ENCODE measurements around the gene FBXO17.
"Not testable (repeated sequence)": the region's sequence is repeated elsewhere in the genome, so short reads cannot be mapped to it uniquely, and the experiment has no call there.

The FBXO17 gene

DNA sequence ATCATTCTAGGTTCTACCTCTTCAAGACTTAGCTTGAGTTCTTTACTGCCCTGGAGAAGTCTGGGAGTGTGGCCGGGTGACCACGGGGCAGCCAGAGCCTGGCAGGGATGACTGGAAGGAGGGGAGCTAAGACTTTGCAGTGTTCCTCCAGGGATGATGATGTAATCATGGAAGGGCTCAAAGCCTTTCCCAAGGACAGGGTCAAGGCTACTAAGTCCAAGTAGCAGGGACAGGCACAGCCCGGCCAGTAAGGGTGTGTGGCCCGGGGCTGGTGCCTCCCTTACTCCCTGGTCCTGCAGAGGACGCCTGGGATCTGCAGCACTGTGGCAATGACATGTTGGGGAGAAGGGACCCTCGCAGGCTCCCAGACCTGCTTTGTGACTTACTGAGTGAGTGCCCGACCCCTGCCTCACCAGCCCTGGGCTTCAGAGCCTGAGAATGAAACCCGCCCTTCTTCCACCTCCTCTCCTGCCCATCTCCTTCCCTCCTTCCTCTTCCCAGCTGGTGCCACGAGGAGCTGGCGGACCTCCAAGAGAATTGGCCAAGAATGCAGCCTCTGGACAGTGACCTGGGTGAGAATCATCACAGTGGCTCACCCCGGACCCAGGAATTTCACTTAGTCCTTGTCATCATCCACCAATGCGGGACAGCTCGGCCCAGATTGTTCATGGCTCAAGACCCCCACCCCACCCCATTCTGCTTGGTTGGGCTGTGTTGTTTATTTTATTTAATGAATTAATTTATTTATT lies 15.6 kb upstream of the FBXO17 start:
- H3K9ac ChIP-seq (ENCODE audit: low read depth, low read length) = no peak overlapping the region
- ATAC-seq (ENCODE audit: insufficient read depth, low read depth) (no peak), DNase-seq (no peak)
- no peaks in the 10 kb centered on the region for H3K4me1 ChIP-seq (ENCODE audit: insufficient read depth, low read length)
- H2AFZ ChIP-seq (ENCODE audit: low read depth, low read length) = no peak overlapping the region
- no peaks in the 10 kb centered on the region for H3K79me2 ChIP-seq (ENCODE audit: insufficient read depth, low read length)
- no peak overlapping the region for H3K4me2 ChIP-seq (ENCODE audit: insufficient read depth, low read length)
- H3K9me3 ChIP-seq (ENCODE audit: insufficient read depth, low read length, severe bottlenecking) = no peaks in the 10 kb centered on the region
- H4K20me1 ChIP-seq (ENCODE audit: insufficient read depth, low read length) = no peaks in the 10 kb centered on the region
- no peak for TF ChIP-seq EZH2 (IDR thresholded peaks at IDR 0.05; ENCODE audit: borderline replicate concordance, low read depth, low read length, severe bottlenecking)
- TF ChIP-seq, protein P1, sequence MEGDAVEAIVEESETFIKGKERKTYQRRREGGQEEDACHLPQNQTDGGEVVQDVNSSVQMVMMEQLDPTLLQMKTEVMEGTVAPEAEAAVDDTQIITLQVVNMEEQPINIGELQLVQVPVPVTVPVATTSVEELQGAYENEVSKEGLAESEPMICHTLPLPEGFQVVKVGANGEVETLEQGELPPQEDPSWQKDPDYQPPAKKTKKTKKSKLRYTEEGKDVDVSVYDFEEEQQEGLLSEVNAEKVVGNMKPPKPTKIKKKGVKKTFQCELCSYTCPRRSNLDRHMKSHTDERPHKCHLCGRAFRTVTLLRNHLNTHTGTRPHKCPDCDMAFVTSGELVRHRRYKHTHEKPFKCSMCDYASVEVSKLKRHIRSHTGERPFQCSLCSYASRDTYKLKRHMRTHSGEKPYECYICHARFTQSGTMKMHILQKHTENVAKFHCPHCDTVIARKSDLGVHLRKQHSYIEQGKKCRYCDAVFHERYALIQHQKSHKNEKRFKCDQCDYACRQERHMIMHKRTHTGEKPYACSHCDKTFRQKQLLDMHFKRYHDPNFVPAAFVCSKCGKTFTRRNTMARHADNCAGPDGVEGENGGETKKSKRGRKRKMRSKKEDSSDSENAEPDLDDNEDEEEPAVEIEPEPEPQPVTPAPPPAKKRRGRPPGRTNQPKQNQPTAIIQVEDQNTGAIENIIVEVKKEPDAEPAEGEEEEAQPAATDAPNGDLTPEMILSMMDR (IDR thresholded peaks at IDR 0.05; ENCODE audit: borderline replicate concordance, extremely low read depth, low read length, poor library complexity, severe bottlenecking) = no peak
- no peaks in the 10 kb centered on the region for H3K27me3 ChIP-seq (ENCODE audit: insufficient read depth, low read length, poor library complexity)
- no peaks in the 10 kb centered on the region for H3K36me3 ChIP-seq (ENCODE audit: insufficient read depth, low read length)
- H3K4me3 ChIP-seq (ENCODE audit: low read depth in 1 of 2, low read length in 2 of 2) = no peak overlapping the region
- no peak overlapping the region for H3K27ac ChIP-seq (ENCODE audit: low read length)

DNA sequence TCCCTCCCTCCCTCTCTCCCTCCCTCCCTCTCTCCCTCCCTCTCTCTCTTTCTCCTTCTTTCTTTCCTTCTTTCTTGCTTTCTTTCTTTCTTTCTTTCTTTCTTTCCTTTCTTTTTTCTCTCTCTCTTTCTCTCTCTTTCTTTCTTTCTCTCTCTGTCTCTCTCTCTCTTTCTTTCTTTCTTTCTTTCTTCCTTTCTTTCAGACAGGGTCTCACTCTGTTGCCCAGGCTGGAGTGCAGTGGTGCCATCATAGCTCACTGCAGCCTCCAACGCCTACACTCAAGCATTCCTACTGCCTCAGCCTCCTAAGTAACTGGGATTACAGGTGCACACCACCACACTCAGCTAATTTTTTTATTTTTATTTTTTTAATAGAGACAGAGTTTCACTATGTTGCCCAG lies 14.1 kb upstream of the FBXO17 start:
- H2AFZ ChIP-seq (ENCODE audit: low read depth, low read length); H3K9ac ChIP-seq (ENCODE audit: low read depth, low read length); H3K4me3 ChIP-seq (ENCODE audit: low read depth in 1 of 2, low read length in 2 of 2); H3K27me3 ChIP-seq (ENCODE audit: insufficient read depth, low read length, poor library complexity); H3K4me1 ChIP-seq (ENCODE audit: insufficient read depth, low read length); H3K79me2 ChIP-seq (ENCODE audit: insufficient read depth, low read length); H3K4me2 ChIP-seq (ENCODE audit: insufficient read depth, low read length); H3K9me3 ChIP-seq (ENCODE audit: insufficient read depth, low read length, severe bottlenecking); H3K36me3 ChIP-seq (ENCODE audit: insufficient read depth, low read length); ATAC-seq (ENCODE audit: insufficient read depth, low read depth); H3K27ac ChIP-seq (ENCODE audit: low read length); DNase-seq; H4K20me1 ChIP-seq (ENCODE audit: insufficient read depth, low read length): not testable (repeated sequence)

DNA sequence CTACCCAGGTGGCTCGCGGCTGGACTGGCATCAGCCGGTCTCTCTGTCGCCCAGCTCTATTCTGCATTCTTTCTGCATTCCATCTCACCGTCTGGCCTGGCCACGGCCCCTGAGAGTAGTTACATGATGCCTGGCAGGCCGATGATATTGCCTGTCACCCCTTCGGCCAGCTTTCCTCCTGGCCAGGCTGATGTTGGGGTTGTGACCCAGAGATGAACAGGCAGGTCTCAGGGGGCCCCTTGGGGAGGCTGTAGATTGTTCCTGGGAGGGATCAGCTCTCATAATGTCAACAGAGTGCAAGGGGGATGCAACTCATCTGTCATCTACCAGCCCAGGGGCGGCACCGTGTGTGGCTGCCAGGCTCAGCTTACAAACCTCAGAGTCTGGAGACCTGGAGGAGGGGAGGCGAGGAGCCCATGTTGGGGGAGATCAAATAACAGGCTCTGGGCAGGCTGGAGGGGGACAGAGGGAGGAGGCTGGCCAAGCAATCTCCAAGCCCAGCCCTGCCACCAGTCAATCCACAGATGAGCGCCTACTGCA lies 13.6 kb upstream of the FBXO17 start:
- DNase-seq = no peak
- H2AFZ ChIP-seq (ENCODE audit: low read depth, low read length) = no peak overlapping the region

DNA sequence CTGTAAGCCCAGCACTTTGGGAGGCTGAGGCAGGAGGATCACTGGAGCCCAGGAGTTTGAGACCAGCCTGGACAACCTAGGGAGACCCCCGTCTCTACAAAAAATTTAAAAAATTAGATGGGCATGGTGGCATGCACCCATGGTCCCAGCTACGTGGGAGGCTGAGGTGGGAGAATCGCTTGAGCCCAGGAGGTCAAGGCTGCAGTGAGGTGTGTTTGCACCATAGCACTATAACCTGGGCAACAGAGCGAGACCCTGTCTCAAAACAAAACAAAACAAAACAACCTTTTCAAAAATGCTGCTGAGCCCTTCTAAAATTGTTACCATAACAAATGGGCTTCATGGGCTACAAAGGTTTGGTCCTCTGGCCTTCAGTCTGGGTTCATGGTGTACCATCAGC lies 13.1 kb upstream of the FBXO17 start:
- not testable (repeated sequence) for H3K4me3 ChIP-seq (ENCODE audit: low read depth in 1 of 2, low read length in 2 of 2); H3K9me3 ChIP-seq (ENCODE audit: insufficient read depth, low read length, severe bottlenecking); DNase-seq; H3K36me3 ChIP-seq (ENCODE audit: insufficient read depth, low read length); H3K27me3 ChIP-seq (ENCODE audit: insufficient read depth, low read length, poor library complexity); H3K27ac ChIP-seq (ENCODE audit: low read length); H2AFZ ChIP-seq (ENCODE audit: low read depth, low read length); H3K4me1 ChIP-seq (ENCODE audit: insufficient read depth, low read length); H3K79me2 ChIP-seq (ENCODE audit: insufficient read depth, low read length); H3K4me2 ChIP-seq (ENCODE audit: insufficient read depth, low read length); ATAC-seq (ENCODE audit: insufficient read depth, low read depth); H4K20me1 ChIP-seq (ENCODE audit: insufficient read depth, low read length); H3K9ac ChIP-seq (ENCODE audit: low read depth, low read length)

More for the DNA sequence above, 13.6 kb upstream of the FBXO17 start:
- Histone ChIP-seq H3K4me1 (ENCODE audit: insufficient read depth, low read length) (no peaks in the 10 kb centered on the region), H3K27ac (ENCODE audit: low read length) (no peak overlapping the region), H3K79me2 (ENCODE audit: insufficient read depth, low read length) (no peaks in the 10 kb centered on the region), H4K20me1 (ENCODE audit: insufficient read depth, low read length) (no peaks in the 10 kb centered on the region), H3K4me3 (ENCODE audit: low read depth in 1 of 2, low read length in 2 of 2) (no peak overlapping the region), H3K9me3 (ENCODE audit: insufficient read depth, low read length, severe bottlenecking) (no peaks in the 10 kb centered on the region), H3K27me3 (ENCODE audit: insufficient read depth, low read length, poor library complexity) (no peaks in the 10 kb centered on the region), H3K36me3 (ENCODE audit: insufficient read depth, low read length) (no peaks in the 10 kb centered on the region), H3K4me2 (ENCODE audit: insufficient read depth, low read length) (no peak overlapping the region), H3K9ac (ENCODE audit: low read depth, low read length) (no peak overlapping the region)
- no peak for ATAC-seq (ENCODE audit: insufficient read depth, low read depth)
- TF ChIP-seq EZH2 (IDR thresholded peaks at IDR 0.05; ENCODE audit: borderline replicate concordance, low read depth, low read length, severe bottlenecking) = no peak
- TF ChIP-seq, protein P1 (IDR thresholded peaks at IDR 0.05; ENCODE audit: borderline replicate concordance, extremely low read depth, low read length, poor library complexity, severe bottlenecking) = no peak

DNA sequence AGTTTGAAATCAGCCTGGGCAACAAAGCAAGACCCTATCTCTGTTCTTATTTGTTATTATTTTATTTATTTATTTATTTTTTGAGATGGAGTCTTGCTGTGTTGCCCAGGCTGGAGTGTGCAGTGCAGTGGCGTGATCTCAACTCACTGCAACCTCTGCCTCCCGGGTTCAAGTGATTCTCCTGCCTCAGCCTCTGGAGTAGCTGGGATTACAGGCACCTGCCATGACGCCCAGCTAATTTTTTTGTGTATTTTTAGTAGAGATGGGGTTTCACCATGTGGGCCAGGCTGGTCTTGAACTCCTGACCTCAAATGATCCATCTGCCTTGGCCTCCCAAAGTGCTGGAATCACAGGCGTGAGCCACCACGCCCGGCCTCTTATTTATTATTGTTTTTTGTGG lies 12.2 kb upstream of the FBXO17 start:
- not testable (repeated sequence) for H3K27me3 ChIP-seq (ENCODE audit: insufficient read depth, low read length, poor library complexity); H3K9me3 ChIP-seq (ENCODE audit: insufficient read depth, low read length, severe bottlenecking); H2AFZ ChIP-seq (ENCODE audit: low read depth, low read length); H3K36me3 ChIP-seq (ENCODE audit: insufficient read depth, low read length); DNase-seq; H3K4me2 ChIP-seq (ENCODE audit: insufficient read depth, low read length); H3K9ac ChIP-seq (ENCODE audit: low read depth, low read length); ATAC-seq (ENCODE audit: insufficient read depth, low read depth); H3K4me3 ChIP-seq (ENCODE audit: low read depth in 1 of 2, low read length in 2 of 2); H4K20me1 ChIP-seq (ENCODE audit: insufficient read depth, low read length); H3K4me1 ChIP-seq (ENCODE audit: insufficient read depth, low read length); H3K27ac ChIP-seq (ENCODE audit: low read length); H3K79me2 ChIP-seq (ENCODE audit: insufficient read depth, low read length)

All from DND-41 (cell line).